Hematopoietic multipotent progenitor cell treated with erythropoietin and hydrocortisone succinate and interleukin-3 and kit ligand, for 15 days (in vitro differentiated cells): ENCODE measurements around the gene RNF180.

Experiments
- DNase-seq: peaks from one replicate; pipeline ENCODE4 v3.0.0-alpha.2; 2015; ENCODE audit warnings: low spot score

The RNF180 gene, protein sequence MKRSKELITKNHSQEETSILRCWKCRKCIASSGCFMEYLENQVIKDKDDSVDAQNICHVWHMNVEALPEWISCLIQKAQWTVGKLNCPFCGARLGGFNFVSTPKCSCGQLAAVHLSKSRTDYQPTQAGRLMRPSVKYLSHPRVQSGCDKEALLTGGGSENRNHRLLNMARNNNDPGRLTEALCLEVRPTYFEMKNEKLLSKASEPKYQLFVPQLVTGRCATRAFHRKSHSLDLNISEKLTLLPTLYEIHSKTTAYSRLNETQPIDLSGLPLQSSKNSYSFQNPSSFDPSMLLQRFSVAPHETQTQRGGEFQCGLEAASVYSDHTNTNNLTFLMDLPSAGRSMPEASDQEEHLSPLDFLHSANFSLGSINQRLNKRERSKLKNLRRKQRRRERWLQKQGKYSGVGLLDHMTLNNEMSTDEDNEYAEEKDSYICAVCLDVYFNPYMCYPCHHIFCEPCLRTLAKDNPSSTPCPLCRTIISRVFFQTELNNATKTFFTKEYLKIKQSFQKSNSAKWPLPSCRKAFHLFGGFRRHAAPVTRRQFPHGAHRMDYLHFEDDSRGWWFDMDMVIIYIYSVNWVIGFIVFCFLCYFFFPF

DNA sequence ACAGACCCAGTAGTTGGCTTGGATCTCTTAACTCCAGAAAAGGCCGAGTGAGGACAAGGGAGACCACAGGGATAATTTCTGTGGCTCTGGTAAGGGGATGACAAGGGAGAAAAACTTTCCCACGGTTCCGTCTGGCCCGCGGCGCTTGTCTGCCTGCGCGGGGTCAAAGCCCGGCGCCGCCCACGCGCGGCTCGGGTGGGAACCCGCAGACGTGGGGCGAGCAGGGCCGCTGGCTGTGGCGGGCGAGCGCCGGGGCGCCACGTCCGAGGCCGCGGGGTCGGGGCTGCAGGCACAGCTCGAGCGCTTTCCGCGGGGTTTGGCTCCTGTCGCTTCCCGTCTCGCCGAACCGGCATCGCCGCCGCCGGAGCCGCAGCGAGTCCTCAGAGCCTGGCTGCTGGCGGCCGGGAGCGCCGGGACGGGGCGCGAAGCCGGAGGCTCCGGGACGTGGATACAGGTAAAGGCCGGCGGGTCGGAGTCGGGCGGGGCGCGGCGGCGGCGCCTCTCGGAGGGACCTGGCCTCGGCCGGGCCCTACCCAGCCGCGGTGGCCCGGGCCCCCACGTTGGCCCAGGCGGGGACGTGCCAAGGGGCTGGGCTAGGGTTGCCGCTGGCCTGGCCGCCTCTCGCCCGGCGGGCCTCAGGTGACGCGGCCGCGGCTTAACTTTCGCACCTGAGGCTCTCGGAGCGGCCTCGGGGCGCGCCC lies at the start of gene RNF180:
Gene RNF180, plus strand, starts transcription at position 344 of the 701 bp plus-strand sequence. CDS start 34,965 bp downstream, outside the sequence.
- DNase-seq, result no peak

DNA sequence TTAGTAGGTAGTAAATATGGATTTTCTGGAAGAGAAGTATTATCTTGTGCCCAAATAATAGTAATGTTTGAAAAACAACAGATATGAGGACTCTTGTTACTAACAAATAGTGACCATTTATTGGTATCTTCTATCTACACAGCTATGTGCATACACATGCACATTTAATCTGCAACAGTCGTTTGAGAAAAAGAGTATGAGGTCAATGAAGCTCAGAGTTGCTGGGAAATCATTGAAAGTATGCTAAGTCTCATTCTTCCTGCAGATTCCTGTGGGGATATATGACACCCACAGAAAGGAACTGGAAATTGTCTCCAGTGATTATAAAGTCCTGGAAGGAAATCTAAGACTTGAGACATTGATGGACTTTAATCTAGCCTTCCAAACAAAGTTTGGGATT lies 40.1 kb upstream of the RNF180 start:
- DNase-seq, result no peak

DNA sequence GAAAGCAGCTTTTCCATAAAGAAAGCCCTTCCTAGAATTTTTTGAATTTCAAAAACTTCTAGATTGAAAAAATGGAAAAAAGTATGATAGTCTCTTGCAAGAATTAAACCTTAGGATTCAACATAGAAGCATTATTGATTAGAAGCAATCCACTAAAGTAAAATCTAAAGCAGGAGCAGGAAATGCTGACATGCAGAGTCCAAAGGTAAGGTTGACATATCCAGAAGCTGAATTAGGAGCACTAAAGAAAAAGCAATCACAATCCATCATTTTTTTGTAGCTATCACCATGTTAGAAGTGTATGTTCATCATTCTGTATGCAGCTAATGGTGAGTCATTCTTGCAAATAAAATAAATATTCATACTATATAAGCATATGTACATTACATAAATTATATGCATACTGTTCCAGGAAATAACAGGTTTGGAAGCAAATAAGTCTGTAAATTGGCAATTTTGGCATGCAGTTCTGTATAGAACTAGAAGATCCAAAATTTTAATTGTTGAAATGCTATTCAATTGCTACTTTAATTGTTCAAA lies 39.4 kb upstream of the RNF180 start:
- DNase-seq, result no peak

DNA sequence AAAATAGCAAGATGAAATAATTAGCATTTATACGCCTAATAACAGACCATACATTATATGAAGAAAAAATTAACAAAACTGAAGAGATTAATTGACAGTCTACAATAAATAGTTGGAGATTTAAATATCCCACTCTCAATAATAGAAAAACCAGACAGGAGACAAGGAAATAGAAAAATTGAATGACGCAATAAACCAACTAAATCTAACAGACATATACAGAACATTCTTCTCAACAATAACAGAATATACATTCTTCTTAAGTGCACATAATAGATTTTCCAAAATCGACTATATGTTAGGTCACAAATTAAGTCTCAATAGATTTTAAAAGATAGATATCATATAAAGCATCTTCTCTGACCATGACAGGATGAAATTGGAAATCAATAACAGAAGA lies 25.6 kb upstream of the RNF180 start:
- no peak for DNase-seq

DNA sequence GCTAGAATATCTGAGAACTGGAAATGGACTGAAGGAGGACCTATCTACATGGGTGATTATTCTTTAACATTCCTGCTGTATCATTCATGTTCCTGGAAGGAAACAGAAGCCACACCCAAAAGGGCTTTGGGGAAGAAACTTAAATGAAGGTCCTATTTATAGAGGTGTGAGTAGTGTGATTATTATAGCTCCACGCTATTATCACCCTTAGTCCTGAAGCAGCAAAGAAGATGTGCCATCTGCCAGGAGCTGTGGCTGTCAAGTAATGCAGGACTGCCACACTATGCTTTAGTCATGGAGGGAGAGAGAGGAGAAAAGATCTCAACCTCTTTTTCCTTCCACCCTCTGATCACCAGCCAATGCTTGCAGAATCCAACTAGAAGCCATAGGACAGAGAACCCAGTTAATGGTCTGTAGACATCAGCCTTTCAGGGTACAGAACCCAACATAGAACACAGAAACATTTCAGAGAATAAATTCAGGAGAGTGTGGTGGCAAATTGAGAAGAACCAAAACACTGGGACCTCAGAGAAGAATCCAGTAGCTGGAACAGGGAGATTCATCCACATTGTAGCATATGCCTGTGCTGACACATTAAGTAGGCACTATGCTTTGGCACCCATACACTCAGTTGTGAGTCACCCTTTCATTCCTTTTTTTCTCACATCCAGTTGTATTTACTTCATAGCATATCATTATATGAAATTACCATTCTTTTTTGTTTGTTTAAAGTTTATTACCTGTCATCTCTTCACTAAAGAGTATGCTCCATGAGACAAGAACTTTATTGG lies 21.0 kb upstream of the RNF180 start:
- no peak for DNase-seq

DNA sequence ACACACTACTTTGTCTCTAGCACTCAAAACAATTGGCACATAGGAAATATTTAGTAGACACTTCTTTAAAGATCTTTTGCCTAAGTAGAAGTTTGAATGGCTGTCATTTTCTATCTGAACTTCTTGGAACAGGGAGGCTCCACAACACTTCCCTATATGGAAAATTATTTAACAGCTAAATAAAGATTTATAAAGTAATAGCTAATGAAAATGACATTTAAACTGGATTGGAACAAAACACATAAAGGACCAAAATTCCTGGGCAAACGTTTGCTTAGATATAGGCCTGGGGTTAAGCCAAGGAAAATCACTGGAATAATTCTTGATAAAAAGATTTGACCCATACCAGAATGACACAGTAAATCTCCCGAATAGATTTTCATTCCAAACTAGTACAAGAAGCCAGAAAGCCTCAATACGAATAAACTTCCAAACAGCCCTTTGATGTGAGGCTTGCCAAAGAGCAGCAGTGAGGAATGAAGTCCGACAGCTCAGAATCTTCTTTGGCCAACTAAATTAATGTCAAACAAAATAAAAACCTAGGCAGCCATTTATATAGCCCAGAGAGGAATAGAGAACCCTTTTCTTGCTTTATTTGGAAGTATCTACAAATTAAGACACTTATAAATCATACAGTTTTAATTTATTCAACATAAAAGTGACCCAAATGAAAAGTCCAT lies 20.3 kb upstream of the RNF180 start:
- DNase-seq, result no peak

DNA sequence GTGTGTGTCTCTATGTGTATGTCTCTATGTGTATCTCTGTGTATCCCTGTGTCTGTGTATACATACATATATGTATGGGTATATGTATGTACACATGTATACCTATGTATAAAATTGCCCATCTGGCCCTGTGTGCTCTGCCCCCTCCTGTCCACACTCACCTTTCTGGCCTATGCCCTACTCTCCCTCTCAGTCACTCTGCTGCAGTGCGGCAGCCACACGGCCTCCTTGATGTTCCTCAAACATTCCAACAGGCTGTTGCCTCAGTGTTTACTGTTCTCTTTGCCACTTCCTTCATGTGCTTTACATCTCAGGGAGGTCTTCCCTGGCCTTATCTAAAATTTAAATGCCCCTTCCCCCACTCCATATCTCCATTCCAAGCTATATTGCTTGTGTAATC lies 18.3 kb upstream of the RNF180 start:
- DNase-seq, result no peak

DNA sequence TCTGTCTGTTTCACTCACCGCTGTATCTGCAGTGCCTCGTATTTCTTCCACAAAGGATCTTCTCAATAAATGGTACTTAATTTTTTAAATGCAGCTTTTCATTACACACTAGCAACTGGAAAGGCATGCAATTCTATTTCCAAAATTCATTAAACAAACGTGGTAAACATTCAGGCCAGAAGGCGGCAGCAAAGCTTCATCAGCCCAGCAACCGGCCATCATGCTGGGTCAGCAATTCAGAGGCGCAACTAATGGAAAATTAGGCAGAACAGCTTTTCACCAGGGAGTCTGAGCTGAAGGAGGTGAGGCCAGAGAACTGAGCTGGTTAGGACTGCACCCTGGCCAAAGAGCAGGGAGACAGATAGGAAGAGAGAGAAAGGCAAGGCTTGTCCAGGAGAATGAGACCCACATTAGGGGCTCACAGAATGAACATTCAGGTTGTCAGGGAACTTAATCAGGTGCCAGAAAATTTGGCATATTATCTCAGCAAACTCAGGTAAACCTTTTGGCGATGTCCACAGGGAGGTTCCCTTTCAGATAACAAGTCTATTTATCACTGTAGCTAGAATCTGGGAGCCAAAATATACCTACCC lies 17.7 kb upstream of the RNF180 start:
- no peak for DNase-seq

DNA sequence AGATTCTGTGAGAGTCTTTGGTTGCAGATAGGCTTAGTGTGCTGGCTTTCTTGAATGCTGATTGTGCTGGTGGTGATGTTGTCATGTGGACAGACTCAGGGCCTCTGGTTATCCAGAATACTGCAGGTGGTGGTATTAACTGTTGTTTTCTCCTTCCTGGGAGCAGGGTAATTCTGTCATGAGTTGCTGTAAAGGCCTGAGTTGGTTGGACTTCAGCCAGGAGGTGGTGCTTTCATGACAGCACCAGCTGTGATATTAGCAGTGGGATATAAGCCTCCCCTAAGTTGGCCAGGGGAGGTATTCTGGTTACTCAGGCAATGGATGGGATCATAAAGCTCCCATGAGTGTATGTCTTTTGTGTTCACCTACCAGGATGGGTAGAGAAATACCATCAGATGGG lies 16.4 kb upstream of the RNF180 start:
- no peak for DNase-seq

DNA sequence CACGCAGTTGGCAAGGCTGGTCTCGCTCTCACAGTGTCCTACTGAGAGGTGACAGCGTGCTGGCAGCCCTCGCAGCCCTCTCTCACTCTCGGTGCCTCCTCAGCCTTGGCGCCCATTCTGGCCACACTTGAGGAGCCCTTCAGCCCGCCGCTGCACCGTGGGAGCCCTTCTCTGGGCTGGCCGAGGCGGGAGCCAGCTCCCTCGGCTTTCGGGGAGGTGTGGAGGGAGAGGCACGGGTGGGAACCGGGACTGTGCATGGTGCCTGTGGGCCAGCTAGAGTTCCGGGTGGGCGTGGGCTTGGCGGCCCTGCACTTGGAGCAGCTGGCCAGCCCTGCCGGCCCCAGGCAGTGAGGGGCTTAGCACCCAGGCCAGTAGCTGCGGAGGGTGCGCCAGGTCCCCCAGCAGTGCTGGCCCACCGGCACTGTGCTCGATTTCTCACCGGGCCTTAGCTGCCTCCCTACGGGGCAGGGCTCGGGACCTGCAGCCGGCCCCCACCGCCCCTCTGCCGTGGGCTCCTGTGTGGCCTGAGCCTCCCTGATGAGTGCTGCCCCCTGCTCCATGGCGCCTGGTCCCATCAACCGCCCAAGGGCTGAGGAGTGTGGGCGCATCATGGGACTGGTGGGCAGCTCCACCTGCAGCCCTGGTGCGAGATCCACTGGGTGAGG lies 15.7 kb upstream of the RNF180 start:
- no peak for DNase-seq

DNA sequence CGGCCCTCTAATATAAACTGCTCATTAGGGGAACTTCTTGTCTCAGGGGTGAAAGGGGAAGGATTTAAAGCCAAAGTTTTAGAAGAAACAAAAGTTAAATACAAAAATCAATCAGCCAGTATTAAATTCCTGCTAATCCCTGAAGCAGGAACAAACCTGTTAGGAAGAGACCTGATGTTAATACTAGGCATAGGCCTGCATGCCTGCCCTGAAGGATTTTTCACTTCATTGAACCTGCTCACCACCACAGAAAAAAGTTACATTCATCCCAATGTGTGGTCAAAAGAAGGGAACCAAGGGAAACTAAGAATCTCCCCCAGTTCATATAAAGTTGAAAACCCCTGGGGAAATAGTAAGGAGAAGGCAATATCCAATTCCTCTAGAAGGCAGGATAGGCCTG lies 9.4 kb upstream of the RNF180 start:
- DNase-seq, result no peak

DNA sequence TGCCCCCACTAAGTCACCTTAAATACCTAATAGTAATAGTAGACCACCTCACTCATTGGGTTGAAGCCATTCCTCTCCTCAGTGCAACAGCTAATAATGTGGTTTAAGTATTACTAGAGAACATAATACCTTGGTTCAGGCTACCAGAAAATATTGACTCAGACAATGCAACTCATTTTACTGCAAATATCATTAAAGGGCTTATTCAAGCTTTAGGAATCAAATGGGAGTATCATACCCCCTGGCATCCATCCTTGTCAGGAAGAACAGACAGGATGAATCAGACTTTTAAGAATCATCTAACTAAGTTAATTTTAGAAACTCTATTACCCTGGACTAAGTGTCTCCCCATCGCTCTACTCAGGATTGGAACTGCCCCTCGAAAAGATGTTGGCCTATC lies 6.8 kb upstream of the RNF180 start:
- DNase-seq, result no peak

DNA sequence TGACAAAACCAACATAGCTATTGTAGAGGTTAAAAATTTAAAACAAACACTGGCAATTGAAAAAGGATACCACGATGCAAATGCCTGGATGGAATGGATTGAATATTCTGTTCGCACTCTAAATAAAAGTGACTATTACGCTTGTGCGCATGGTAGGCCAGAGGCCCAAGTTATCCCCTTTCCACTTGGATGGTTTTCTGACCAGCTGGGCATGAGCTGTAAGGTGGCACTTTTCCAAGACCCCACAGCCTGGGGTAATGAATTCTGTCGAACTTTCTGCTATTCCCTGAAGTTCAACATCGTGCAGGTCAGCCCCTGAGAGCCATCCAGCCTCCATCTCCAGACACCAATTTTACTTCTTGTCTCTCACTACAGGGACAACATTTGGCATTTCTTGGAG lies 5.4 kb upstream of the RNF180 start:
- no peak for DNase-seq

DNA sequence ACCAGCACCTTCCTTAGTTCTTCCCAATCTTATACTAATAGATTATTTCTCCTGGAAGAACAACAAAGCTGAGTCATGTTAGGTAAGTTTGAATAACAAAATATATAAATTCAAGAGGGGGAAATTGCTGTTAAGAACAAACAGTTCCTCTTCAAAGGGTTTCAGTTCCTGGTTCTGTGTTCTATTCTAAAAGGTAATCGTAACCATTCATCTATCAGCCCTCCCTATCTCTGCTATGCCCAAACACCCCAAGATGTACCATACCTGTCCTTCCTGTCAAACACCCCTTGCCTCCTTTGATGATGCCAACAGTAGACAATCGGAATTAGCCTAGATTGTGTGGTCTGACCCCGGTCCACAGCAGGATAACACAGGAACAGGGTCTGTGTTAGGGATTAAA lies 4.2 kb upstream of the RNF180 start:
- DNase-seq, result no peak

DNA sequence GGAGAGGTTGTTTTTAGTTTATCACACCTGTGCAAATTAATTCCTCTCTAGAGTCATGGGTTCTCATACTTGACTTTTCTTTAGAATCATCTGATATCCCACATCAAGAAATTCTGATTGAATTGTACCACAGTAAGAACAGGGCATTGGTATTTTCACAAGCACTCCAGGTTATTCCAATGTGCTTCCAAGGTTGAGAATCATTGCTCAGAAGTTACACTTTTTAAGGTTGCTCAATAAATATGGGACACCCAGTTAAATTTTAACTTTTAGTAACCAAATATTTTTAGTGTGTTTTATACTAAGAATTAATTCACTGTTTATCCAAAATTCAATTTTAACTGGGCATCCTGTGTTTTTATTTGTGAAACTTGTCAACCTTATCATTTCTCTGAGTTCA lies 2.5 kb upstream of the RNF180 start:
- no peak for DNase-seq

DNA sequence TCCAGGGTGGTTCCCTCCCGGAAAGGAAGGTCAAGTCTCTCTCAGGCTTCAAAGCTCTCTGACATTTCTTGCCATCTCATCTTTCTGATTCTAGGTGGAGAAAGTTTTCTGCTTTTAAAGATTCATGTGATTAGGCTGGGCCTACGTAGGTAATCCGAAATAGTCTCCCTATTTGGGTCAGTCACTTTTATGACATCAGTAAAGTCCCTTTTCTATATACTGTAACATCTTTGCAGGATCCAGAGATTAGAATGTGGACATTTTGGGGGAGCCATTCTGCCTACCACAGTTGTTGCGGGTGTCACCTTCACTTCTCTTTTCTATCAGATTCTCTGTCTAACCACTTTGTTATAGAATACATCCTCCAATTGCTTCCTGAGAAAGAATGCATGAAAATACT lies 1.9 kb upstream of the RNF180 start:
- no peak for DNase-seq

DNA sequence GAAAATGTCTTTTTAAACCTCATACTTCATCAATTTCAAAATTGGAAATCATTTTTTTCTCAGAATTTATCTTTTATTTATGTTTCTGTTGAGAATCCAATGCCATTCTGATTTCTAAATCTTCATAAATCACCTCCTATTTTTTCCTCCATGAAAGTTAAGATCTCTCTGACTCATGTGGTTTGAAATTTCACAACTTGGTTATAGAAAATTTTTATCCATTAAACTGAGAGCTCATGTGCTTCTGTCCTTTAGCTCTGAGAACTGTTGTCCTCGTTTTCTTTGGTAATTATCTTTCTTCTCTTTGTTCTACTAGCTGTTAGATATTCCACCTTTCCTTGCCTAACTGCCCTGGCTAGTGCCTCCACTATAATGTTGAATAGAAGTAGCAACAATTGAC lies 1.5 kb upstream of the RNF180 start:
- DNase-seq, result no peak

DNA sequence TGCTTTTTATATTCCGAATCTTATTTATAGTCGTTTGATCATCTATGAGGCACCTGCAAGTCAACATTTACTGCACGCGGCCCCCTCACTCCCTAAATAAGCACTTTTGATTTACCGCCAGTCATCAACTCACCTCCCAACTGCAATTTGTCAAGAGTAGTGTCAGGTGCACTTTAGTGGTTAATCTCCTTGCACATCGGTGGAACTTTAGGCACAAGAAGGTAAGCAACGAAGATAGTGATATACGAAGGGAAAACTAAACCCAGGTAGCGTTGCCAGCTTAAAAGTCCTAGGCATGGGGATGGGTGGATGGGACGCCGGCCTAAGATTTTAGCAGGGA lies 513 bp upstream of the RNF180 start:
- DNase-seq, result no peak

DNA sequence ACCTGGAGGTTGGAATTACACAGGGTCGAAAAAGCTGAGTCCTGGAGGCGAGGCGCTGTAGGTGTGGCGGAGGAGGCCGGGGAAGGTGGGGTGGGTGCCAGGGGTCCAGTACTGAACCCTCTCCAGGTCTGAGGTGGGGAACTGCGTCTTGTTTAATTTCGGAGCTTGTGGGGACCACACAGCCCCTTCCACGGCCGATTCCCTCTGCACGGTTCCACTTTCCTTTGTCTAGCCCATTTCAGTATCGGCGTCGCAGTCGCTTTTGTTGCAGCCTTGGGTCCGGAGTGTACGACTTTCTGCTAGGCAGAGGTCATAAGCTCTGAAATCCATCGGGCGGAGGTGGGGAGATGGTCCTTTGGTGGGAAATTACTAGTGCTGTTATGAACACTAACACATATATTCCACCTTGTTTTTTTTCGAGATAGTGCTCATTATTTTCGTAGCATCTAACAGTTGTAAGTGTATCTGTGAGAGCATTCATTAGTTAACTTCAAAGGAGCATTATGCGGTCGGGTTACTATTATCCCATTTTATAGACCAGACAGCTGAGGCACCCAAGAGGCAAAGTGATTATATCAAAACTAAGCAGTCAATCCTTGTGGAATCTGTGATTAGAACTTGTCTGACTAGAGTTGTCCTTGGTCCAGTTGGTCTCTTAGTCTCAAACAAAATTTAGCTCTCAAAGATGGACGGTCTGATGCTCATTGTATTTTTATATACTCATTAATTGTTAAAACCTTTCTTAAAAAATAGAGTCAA lies 737 bp downstream of the RNF180 start:
- DNase-seq, result no peak

DNA sequence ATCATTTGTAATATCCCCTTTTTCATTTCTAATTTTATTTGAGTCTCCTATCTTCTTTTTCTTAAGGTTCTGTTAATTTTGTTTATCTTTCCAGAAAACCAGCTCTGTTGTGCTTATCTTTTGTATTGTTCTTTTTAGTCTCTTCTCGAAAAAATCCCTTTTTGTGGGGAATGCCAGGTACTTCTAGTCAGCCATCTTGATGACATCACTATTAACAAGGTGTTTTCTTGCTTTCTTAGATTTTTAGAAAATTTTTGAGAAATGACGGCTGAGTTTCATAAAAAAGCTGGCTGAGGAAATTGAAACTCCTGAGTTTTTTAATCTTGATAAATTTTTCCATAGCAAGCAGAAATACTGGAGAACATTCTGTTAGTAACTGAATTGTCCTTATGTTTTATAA lies 10.7 kb downstream of the RNF180 start:
- no peak for DNase-seq
